Thoracic aorta (tissue), 2 donors: Measurements from ENCODE around the gene FRYL. TPM values are rescaled to one million over a fixed set of nuclear protein-coding genes. Genes with fewer than 3 reads are reported as not detected.
"Not testable (repeated sequence)": the region's sequence is repeated elsewhere in the genome, so short reads cannot be mapped to it uniquely, and the experiment has no call there.

Experiments used
- ATAC-seq: fragments of 150-250 bp; one replicate; pipeline ENCODE4 v1.8.0; 2017; ENCODE audit warnings: low read depth; ENCODE audit not compliant: insufficient number of reproducible peaks, low FRiP score
- DNase-seq: peaks from one replicate; pipeline ENCODE4 v3.0.0-alpha.2; 2020; ENCODE audit warnings: low spot score
- H3K27ac ChIP-seq, 2 donors: fragments of 200-600 bp; sonication (generic); 1 replicate in 1 of 2; 2 replicates in 1 of 2; pipeline ENCODE4 v1.5.1; 2016; ENCODE audit warnings: mild to moderate bottlenecking in 2 of 2, moderate library complexity in 2 of 2
- H3K27me3 ChIP-seq: fragments of 200-600 bp; sonication (generic); replicated peaks from 2 replicates; pipeline ENCODE4 v1.6.0; 2016; ENCODE audit warnings: mild to moderate bottlenecking; ENCODE audit not compliant: insufficient read depth
- H3K36me3 ChIP-seq: fragments of 200-600 bp; sonication (generic); one replicate; pipeline ENCODE4 v1.5.1; 2016
- H3K4me1 ChIP-seq, 2 donors: fragments of 200-600 bp; sonication (generic); 1 replicate in 1 of 2; 2 replicates in 1 of 2; pipeline versions ENCODE4 v1.5.1 to v1.6.0; 2016; ENCODE audit warnings: low read depth in 2 of 2, mild to moderate bottlenecking in 1 of 2; ENCODE audit not compliant: control insufficient read depth in 1 of 2
- H3K4me3 ChIP-seq: fragments of 200-600 bp; sonication (generic); 2 replicates; pipeline ENCODE4 v1.5.1; 2016; ENCODE audit warnings: mild to moderate bottlenecking
- H3K9me3 ChIP-seq: fragments of 200-600 bp; sonication (generic); 2 replicates; pipeline ENCODE4 v1.5.1; 2016
- total RNA-seq, 2 donors: library from RNA; depleted of rRNA; stranded (reverse); fragments of >200 nt; gene quantifications; one replicate each; pipeline versions ENCODE4 v1.1.0 to v1.2.3, GENCODE V29; 2016
- TF ChIP-seq, protein P1 (sequence below): fragments of 200-600 bp; sonication (generic); IDR thresholded peaks from one replicate; pipeline ENCODE4 v1.5.1; 2019; ENCODE audit warnings: antibody characterized with exemption

The FRYL gene
- total RNA-seq, 2 donors from 2014 or later, result 108 to 155 TPM

DNA sequence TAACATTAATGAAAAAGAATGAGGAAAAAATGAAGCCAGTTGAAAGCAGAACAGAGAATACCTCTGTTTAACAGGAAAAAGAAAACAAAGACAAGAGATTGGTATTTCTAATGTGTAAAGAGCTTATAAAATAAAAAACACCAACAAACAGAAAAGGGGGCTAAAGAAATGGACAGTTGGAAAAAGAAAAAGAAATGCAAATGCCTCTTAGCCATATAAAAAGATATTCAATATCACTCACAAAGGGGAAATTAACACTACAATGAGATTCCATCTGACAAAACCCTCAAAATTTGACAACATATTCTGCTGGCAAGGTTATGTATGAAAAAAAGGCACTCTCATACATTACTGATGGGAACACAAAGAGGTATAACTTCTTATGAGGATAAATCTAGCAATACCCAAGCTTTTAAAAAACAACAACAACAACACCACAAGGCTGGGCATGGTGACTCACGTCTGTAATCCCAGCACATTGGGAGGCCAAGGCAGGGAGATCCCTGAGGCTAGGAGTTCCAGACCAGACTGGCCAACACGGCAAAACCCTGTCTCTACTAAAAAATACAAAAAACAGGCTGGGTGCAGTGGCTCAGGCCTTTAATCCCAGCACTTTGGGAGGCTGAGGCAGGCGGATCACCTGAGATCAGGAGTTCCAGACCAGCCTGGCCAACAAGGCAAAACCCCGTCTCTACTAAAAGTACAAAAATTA is 75.8 kb downstream of the FRYL start:
- Histone ChIP-seq H3K4me3 (no peak overlapping the region), H3K27ac (no peak overlapping the region), H3K4me1 (peaks cover 6 to 17% of the 10 kb centered on the region in 2 donors), H3K27me3 (no peaks in the 10 kb centered on the region), H3K9me3 (no peaks in the 10 kb centered on the region), H3K36me3 (no peaks in the 10 kb centered on the region)
- DNase-seq (no peak), ATAC-seq (no peak)
- TF ChIP-seq, protein P1, sequence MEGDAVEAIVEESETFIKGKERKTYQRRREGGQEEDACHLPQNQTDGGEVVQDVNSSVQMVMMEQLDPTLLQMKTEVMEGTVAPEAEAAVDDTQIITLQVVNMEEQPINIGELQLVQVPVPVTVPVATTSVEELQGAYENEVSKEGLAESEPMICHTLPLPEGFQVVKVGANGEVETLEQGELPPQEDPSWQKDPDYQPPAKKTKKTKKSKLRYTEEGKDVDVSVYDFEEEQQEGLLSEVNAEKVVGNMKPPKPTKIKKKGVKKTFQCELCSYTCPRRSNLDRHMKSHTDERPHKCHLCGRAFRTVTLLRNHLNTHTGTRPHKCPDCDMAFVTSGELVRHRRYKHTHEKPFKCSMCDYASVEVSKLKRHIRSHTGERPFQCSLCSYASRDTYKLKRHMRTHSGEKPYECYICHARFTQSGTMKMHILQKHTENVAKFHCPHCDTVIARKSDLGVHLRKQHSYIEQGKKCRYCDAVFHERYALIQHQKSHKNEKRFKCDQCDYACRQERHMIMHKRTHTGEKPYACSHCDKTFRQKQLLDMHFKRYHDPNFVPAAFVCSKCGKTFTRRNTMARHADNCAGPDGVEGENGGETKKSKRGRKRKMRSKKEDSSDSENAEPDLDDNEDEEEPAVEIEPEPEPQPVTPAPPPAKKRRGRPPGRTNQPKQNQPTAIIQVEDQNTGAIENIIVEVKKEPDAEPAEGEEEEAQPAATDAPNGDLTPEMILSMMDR, result no peak

DNA sequence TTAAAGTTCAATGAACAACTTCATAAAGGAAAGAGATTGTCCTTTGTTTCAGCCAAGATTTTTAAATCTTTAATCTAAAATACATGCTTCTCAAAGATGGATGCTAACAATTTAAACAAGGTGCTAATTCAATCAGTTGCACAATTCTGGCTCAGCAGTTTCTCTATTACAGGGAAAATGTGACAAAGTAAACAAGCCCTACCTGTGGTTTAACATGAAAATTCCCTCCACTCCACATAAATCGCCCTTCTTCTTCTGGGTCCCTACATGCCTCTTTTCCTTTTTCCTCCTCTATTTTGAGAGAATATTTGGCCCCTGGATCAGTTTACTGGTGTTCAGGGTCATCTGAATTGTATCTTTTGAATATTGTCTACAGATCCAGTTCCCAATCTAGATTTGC is 80.6 kb downstream of the FRYL start:
- Histone ChIP-seq H3K4me3 (no peak overlapping the region), H3K27me3 (no peaks in the 10 kb centered on the region), H3K27ac (no peak overlapping the region), H3K9me3 (no peaks in the 10 kb centered on the region), H3K36me3 (no peaks in the 10 kb centered on the region), H3K4me1 (peaks cover 14 to 33% of the 10 kb centered on the region in 2 donors)
- no peak for ATAC-seq
- TF ChIP-seq, protein P1, result no peak
- DNase-seq, result no peak

DNA sequence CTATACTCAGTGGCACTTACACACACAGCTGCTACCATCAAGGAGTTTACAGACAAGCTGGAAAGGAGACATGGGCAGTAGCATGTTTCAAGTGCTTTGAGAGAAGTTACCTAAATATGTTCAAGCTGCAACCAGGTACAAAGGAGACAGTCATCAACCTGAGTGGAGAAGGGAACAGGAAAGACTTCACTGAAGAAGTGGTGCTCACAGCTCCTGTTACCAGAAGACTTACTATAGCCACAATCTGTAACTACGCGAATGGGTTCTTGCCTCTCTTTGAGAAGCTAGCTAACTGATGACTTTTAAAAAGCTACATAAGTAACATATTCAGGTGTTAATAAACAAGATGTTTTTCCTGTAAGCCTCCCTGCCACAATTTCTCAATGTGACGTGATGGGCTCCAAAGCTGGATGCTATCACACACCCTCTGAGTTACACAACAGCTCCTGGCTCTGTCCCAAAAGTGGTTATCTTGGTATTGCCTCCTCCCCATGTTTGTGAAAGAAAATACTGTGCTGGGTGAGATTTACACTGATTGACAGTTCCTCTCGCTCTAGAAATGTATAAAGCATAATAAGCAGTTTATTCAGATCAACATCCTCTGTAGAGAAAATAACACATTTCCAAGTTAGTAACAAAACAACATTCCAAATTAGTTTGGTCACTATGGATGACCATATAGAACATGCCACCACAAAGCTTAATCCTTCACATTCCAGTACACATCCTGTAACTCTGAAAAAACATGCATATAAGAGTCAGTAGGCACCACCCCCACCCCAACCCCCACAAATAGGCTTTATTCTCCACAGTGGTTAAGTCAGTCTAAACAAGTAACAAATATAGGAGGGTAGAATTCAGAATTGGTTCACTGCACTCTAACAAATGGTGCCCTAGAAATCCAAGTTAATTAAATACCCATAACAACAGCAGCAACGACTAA is 81.8 kb downstream of the FRYL start:
- H3K27ac ChIP-seq, result no peak overlapping the region
- no peaks in the 10 kb centered on the region for H3K27me3 ChIP-seq
- H3K9me3 ChIP-seq, result no peaks in the 10 kb centered on the region
- peaks cover 17 to 33% of the 10 kb centered on the region in 2 donors for H3K4me1 ChIP-seq
- TF ChIP-seq, protein P1, result no peak
- H3K4me3 ChIP-seq, result no peak overlapping the region
- DNase-seq (no peak), ATAC-seq (no peak)
- H3K36me3 ChIP-seq, result no peaks in the 10 kb centered on the region

DNA sequence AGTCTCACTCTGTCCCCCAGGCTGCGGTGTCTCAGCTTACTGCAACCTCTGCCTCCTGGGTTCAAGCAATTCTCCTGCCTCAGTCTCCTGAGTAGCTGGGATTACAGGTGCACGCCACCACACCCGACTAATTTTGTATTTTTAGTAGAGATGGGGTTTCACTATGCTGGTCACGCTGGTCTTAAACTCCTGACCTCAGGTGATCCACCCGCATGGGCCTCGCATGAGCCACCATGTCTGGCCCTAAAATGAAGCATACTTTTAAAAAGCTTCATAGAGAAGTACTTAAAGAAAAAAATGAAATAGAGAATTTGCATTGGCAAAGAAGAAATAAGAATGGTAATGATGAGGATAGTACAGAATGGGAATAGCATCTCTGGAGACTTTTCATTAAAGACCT is 82.6 kb downstream of the FRYL start:
- not testable (repeated sequence) for H3K36me3 ChIP-seq, DNase-seq, H3K4me3 ChIP-seq, H3K27me3 ChIP-seq, ATAC-seq, H3K9me3 ChIP-seq, H3K27ac ChIP-seq
- H3K4me1 ChIP-seq, result peaks cover 23 to 34% of the 10 kb centered on the region in 2 donors

DNA sequence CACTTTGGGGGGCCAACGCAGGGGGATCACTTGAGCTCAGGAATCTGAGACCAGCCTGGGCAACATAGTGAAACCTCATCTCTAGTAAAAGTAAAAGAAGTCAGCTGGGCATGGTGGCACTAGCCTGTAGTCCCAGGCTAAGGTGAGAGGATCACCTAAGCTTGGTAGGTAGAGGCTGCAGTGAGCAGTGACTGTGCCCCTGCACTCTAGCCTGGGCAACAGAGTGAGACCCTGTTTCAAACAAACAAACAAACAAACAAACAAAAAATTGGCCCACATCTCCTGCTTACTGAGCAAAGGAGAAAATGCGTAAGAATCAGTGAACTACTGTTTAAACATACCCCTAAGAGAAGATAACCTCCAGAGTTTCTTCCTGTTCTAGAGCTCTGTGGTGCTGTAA is 85.3 kb downstream of the FRYL start:
- Histone ChIP-seq H3K36me3 (no peaks in the 10 kb centered on the region), H3K9me3 (no peaks in the 10 kb centered on the region), H3K27ac (no peak overlapping the region), H3K4me3 (no peak overlapping the region), H3K4me1 (peaks cover 32 to 36% of the 10 kb centered on the region in 2 donors), H3K27me3 (no peaks in the 10 kb centered on the region)
- no peak for ATAC-seq
- no peak for DNase-seq
- TF ChIP-seq, protein P1, result no peak
